Loucy (cell line): ENCODE data around the gene ZNF624.
"Not testable (repeated sequence)": the region's sequence is repeated elsewhere in the genome, so short reads cannot be mapped to it uniquely, and the experiment has no call there.

ENCODE experiments used
- H2AFZ ChIP-seq: fragments of 200-600 bp; sonication (generic); 2 replicates; pipeline ENCODE4 v1.6.0; 2016; ENCODE audit warnings: antibody characterized with exemption, mild to moderate bottlenecking, low read length, moderate library complexity
- H3F3A ChIP-seq: fragments of 200-600 bp; 2 replicates; pipeline ENCODE4 v1.6.0; 2016; ENCODE audit warnings: antibody characterized with exemption, low read depth, mild to moderate bottlenecking
- H3K27me3 ChIP-seq: fragments of 200-600 bp; sonication (generic); 2 replicates; pipeline ENCODE4 v1.6.1; 2014; ENCODE audit warnings: low read length, mild to moderate bottlenecking; ENCODE audit not compliant: insufficient read depth, poor library complexity, severe bottlenecking
- H3K36me3 ChIP-seq: fragments of 200-600 bp; sonication (generic); 2 replicates; pipeline ENCODE4 v1.6.1; 2016; ENCODE audit warnings: low read length; ENCODE audit not compliant: insufficient read depth
- H3K4me1 ChIP-seq: fragments of 200-600 bp; sonication (generic); 2 replicates; pipeline ENCODE4 v1.5.1; 2014; ENCODE audit warnings: low read length, mild to moderate bottlenecking; ENCODE audit not compliant: insufficient read depth, poor library complexity, severe bottlenecking
- H3K4me2 ChIP-seq: fragments of 200-600 bp; sonication (generic); 2 replicates; pipeline ENCODE4 v1.6.0; 2014; ENCODE audit warnings: antibody characterized with exemption, low read length, low read depth, mild to moderate bottlenecking; ENCODE audit not compliant: poor library complexity, severe bottlenecking
- H3K4me3 ChIP-seq: fragments of 200-600 bp; sonication (generic); 2 replicates; pipeline ENCODE4 v1.5.1; 2014; ENCODE audit warnings: low read length, mild to moderate bottlenecking, mixed read lengths; ENCODE audit not compliant: poor library complexity, severe bottlenecking
- H3K79me2 ChIP-seq: fragments of 200-600 bp; sonication (generic); 2 replicates; pipeline ENCODE4 v1.6.1; 2014; ENCODE audit warnings: low read length; ENCODE audit not compliant: insufficient read depth
- H3K9ac ChIP-seq: fragments of 200-600 bp; sonication (generic); 2 replicates; pipeline ENCODE4 v1.6.0; 2014; ENCODE audit warnings: mild to moderate bottlenecking, low read depth, low read length, moderate library complexity; ENCODE audit not compliant: poor library complexity, severe bottlenecking
- H3K9me2 ChIP-seq: fragments of 200-600 bp; sonication (generic); replicated peaks from 2 replicates; pipeline ENCODE4 v1.6.1; 2016; ENCODE audit warnings: low read depth, low read length, mixed read lengths
- H3K9me3 ChIP-seq: fragments of 200-600 bp; sonication (generic); 2 replicates; pipeline ENCODE4 v1.6.1; 2014; ENCODE audit warnings: mild to moderate bottlenecking, antibody characterized with exemption, low read length, low read depth; ENCODE audit not compliant: insufficient read depth
- H4K20me1 ChIP-seq: fragments of 200-600 bp; sonication (generic); 2 replicates; pipeline ENCODE4 v1.6.0; 2014; ENCODE audit warnings: antibody characterized with exemption, low read length, mild to moderate bottlenecking; ENCODE audit not compliant: insufficient read depth, poor library complexity, severe bottlenecking
- CTCF ChIP-seq: fragments of 200-600 bp; sonication (generic); conservative IDR thresholded peaks from 2 replicates; pipeline ENCODE4 v1.5.1; 2014; ENCODE audit warnings: mild to moderate bottlenecking, antibody characterized with exemption, low read length
- EZH2phosphoT487 ChIP-seq: fragments of 200-600 bp; IDR thresholded peaks from 2 replicates; pipeline ENCODE4 v1.6.1; 2018; ENCODE audit warnings: antibody characterized with exemption, mild to moderate bottlenecking, moderate library complexity, borderline replicate concordance

Gene ZNF624

GRCh38 chr17:16653367-16654041 lies at the start of gene ZNF624:
ZNF624 (minus strand) TSS chr17:16653850.
- H3K4me3 ChIP-seq = peak within 1 kb of the TSS; percentile 92
- H3K79me2 ChIP-seq = peaks cover 8% of the 10 kb centered on the region; the same call in 1 of the 2 replicates
- no peaks in the 10 kb centered on the region for H3K36me3 ChIP-seq
- H3K4me1 ChIP-seq = peaks cover 15% of the 10 kb centered on the region
- no peaks in the 10 kb centered on the region for H4K20me1 ChIP-seq
- TF ChIP-seq CTCF (no peak), EZH2phosphoT487 (no peak)
- H3K27me3 ChIP-seq = no peaks in the 10 kb centered on the region
- H3K9me3 ChIP-seq = no peaks in the 10 kb centered on the region
- H3K4me2 ChIP-seq = peak within 1 kb of the TSS; percentile 76
- H2AFZ ChIP-seq = peak within 1 kb of the TSS; percentile 83
- H3K9me2 ChIP-seq = no peaks in the 10 kb centered on the region
- H3F3A ChIP-seq = no peaks in the 10 kb centered on the region
- H3K9ac ChIP-seq = peak within 1 kb of the TSS; percentile 92

GRCh38 chr17:16697603-16698002 lies 44.0 kb upstream of the ZNF624 start:
- not testable (repeated sequence) for H3K4me1 ChIP-seq, H3K9me3 ChIP-seq, H3K36me3 ChIP-seq, H3F3A ChIP-seq, H3K4me2 ChIP-seq, H3K9ac ChIP-seq, H3K79me2 ChIP-seq, H4K20me1 ChIP-seq, H3K27me3 ChIP-seq, H3K9me2 ChIP-seq, H3K4me3 ChIP-seq, H2AFZ ChIP-seq

- not testable (repeated sequence) for H3K9ac ChIP-seq, H4K20me1 ChIP-seq, H2AFZ ChIP-seq, H3K9me3 ChIP-seq, H3F3A ChIP-seq, H3K27me3 ChIP-seq, H3K4me1 ChIP-seq, H3K4me2 ChIP-seq, H3K9me2 ChIP-seq, H3K4me3 ChIP-seq, H3K79me2 ChIP-seq, H3K36me3 ChIP-seq
These were observed 36.8 kb upstream of the ZNF624 start for GRCh38 chr17:16690447-16690846.

GRCh38 chr17:16689731-16690281 lies 36.2 kb upstream of the ZNF624 start, which contains the start of gene CCDC144A:
CCDC144A (plus strand) TSS chr17:16690241; CDS start chr17:16690401, 160 bp downstream.
- H3K36me3 ChIP-seq, H4K20me1 ChIP-seq, H3K9me3 ChIP-seq, H3K4me3 ChIP-seq, H3K9me2 ChIP-seq, H3K4me2 ChIP-seq, H3K27me3 ChIP-seq, H3K4me1 ChIP-seq, H3K79me2 ChIP-seq, H3K9ac ChIP-seq, H3F3A ChIP-seq, H2AFZ ChIP-seq: not testable (repeated sequence)
- TF ChIP-seq CTCF = peak; percentile 74; the same call in 1 of the 2 replicates

- H3K9ac ChIP-seq, H3K4me2 ChIP-seq, H3K27me3 ChIP-seq, H3K79me2 ChIP-seq, H2AFZ ChIP-seq, H3K4me3 ChIP-seq, H3K9me2 ChIP-seq, H3K4me1 ChIP-seq, H3K9me3 ChIP-seq, H3K36me3 ChIP-seq, H3F3A ChIP-seq, H4K20me1 ChIP-seq: not testable (repeated sequence)
These were observed 33.5 kb upstream of the ZNF624 start for GRCh38 chr17:16687151-16687550.

GRCh38 chr17:16686019-16686418 lies 32.4 kb upstream of the ZNF624 start:
- H3K9me3 ChIP-seq, H2AFZ ChIP-seq, H3K27me3 ChIP-seq, H3K4me2 ChIP-seq, H3K4me1 ChIP-seq, H3K36me3 ChIP-seq, H4K20me1 ChIP-seq, H3K79me2 ChIP-seq, H3K9me2 ChIP-seq, H3K9ac ChIP-seq, H3K4me3 ChIP-seq, H3F3A ChIP-seq: not testable (repeated sequence)
